Measurements from ENCODE around the gene CCSER1.
A peak's percentile ranks its signal among the peaks of the same experiment; 100 is the strongest.
"Not testable (repeated sequence)": the region's sequence is repeated elsewhere in the genome, so short reads cannot be mapped to it uniquely, and the experiment has no call there.

CCSER1 gene

GRCh38 chr4:90457817-90458216 is 330.6 kb downstream of the CCSER1 start:
- DNase-seq: no peak

- no peak for DNase-seq
Observed at GRCh38 chr4:90458576-90458975, 331.4 kb downstream of the CCSER1 start.

GRCh38 chr4:90474484-90474883 is 347.3 kb downstream of the CCSER1 start:
- DNase-seq: no peak

- no peak for DNase-seq
Observed at GRCh38 chr4:90476019-90476418, 348.8 kb downstream of the CCSER1 start.

- no peak for DNase-seq
Observed at GRCh38 chr4:90476586-90476985, 349.4 kb downstream of the CCSER1 start.

GRCh38 chr4:90484894-90485293 is 357.7 kb downstream of the CCSER1 start:
- DNase-seq: not testable (repeated sequence)

GRCh38 chr4:90486346-90486745 is 359.2 kb downstream of the CCSER1 start:
- peak; percentile 40 for DNase-seq

- DNase-seq: no peak
Observed at GRCh38 chr4:90495211-90495610, 368.0 kb downstream of the CCSER1 start.

GRCh38 chr4:90495936-90496335 is 368.7 kb downstream of the CCSER1 start:
- DNase-seq: no peak

- DNase-seq: no peak
Observed at GRCh38 chr4:90498175-90498574, 371.0 kb downstream of the CCSER1 start.

- no peak for DNase-seq
Observed at GRCh38 chr4:90503677-90504076, 376.5 kb downstream of the CCSER1 start.

- no peak for DNase-seq
Observed at GRCh38 chr4:90515191-90515590, 388.0 kb downstream of the CCSER1 start.

- DNase-seq: no peak
Observed at GRCh38 chr4:90528551-90528950, 401.4 kb downstream of the CCSER1 start.

GRCh38 chr4:90536408-90536807 is 409.2 kb downstream of the CCSER1 start:
- DNase-seq: no peak

- DNase-seq: no peak
Observed at GRCh38 chr4:90537491-90537890, 410.3 kb downstream of the CCSER1 start.

GRCh38 chr4:90540536-90540935 is 413.3 kb downstream of the CCSER1 start:
- DNase-seq: no peak

GRCh38 chr4:90542216-90542615 is 415.0 kb downstream of the CCSER1 start:
- no peak for DNase-seq

- DNase-seq: no peak
Observed at GRCh38 chr4:90543419-90544170, 416.4 kb downstream of the CCSER1 start.

GRCh38 chr4:90544532-90545045 is 417.4 kb downstream of the CCSER1 start:
- no peak for DNase-seq

GRCh38 chr4:90545380-90545779 is 418.2 kb downstream of the CCSER1 start:
- DNase-seq: no peak

GRCh38 chr4:90546114-90546513 is 418.9 kb downstream of the CCSER1 start:
- DNase-seq: peak; percentile 0

GRCh38 chr4:90570615-90571014 is 443.4 kb downstream of the CCSER1 start:
- DNase-seq: no peak

- no peak for DNase-seq
Observed at GRCh38 chr4:90572996-90573395, 445.8 kb downstream of the CCSER1 start.

- DNase-seq: no peak
Observed at GRCh38 chr4:90575371-90575770, 448.2 kb downstream of the CCSER1 start.

- no peak for DNase-seq
Observed at GRCh38 chr4:90580326-90580725, 453.1 kb downstream of the CCSER1 start.

Data from activated CD4-positive, alpha-beta T cell treated with anti-CD3 and anti-CD28 coated beads, Interleukin-2, Interleukin-6, amounts not matched to agents 100 ng/mL and 50 ng/mL, durations not matched to agents 16 hours and 8 hours (primary cell).